ENCODE measurements around the gene DDX11. TPM values are rescaled to one million over a fixed set of nuclear protein-coding genes. Genes with fewer than 3 reads are reported as not detected.
"Not testable (repeated sequence)": the region's sequence is repeated elsewhere in the genome, so short reads cannot be mapped to it uniquely, and the experiment has no call there.

The DDX11 gene
- total RNA-seq, 1 experiment from 2014 or later, result 136 TPM

DNA sequence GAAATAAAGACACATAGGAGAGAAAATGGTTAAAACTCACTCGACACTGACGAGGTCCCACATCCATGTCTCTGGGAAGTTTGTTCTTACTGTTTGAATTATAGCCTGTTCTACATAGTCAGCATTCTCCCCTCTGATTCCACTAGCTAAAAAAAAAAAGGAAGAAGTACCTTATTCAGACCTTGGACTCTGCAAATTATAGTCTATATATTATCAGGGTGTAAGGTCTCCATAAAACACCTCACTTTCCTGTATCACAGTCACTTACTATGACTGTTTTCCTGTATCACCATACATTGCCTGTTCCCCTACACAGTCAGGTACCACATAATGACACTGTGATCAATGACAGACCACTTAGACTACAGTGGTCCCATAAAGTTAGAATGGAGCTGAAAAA is 62.9 kb downstream of the DDX11 start:
- POLR2A ChIA-PET, ATAC-seq: not testable (repeated sequence)

DNA sequence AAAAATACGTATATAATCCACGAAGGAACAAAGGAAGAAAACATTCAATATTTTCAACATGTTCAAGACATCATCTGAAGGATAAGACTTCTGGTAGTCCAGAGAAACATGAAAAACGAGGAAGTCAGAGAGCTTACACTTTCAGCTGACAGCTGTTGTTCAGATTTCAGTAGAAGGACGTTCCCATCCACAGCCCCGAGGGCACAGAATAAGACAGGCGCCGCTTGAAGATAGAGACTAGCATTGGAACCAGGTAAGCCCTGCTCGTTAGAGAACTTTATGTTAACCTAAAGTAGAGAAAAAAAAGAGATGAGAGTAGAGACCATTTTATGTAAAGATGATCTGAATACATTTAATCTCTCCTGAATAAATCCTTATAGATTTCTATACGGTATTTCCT is 71.1 kb downstream of the DDX11 start:
- H3K9me3 ChIP-seq (ENCODE audit: control insufficient read depth in 1 of 2, insufficient read depth in 1 of 2, low read depth in 1 of 2, low read length in 2 of 2); H3K4me1 ChIP-seq (ENCODE audit: control insufficient read depth in 1 of 2, insufficient read depth in 2 of 2, low read length in 2 of 2); intact Hi-C loops (cut with micrococcal nuclease); H3K4me2 ChIP-seq (ENCODE audit: low read length); H3K27ac ChIP-seq (ENCODE audit: low read depth, low read length); DNase-seq (ENCODE audit: low read depth, low spot score); H3K27me3 ChIP-seq (ENCODE audit: insufficient read depth, low read length); H3K9ac ChIP-seq (ENCODE audit: low read length); ATAC-seq; H3K4me3 ChIP-seq (replicated peaks in 1 of 2; ENCODE audit: low read depth in 1 of 2, low read length in 2 of 2); BruUV-seq (replicated peaks); H3K79me2 ChIP-seq (ENCODE audit: insufficient read depth, low read length); H4K20me1 ChIP-seq (ENCODE audit: insufficient read depth); H3K9me2 ChIP-seq (ENCODE audit: insufficient read depth); H2AFZ ChIP-seq (ENCODE audit: low read depth, low read length, poor library complexity, severe bottlenecking); RAD21 ChIA-PET (ENCODE audit: low non-redundant PET in 1 of 2, low total read pairs in 2 of 2, uncharacterized antibody in 2 of 2, unreplicated experiment in 2 of 2); CTCF ChIA-PET; POLR2A ChIA-PET; H3K36me3 ChIP-seq (ENCODE audit: control insufficient read depth in 1 of 2, insufficient read depth in 2 of 2, low read length in 2 of 2): not testable (repeated sequence)

More for the DNA sequence above, 62.9 kb downstream of the DDX11 start:
- BruUV-seq (replicated peaks); H3K4me3 ChIP-seq (replicated peaks in 1 of 2; ENCODE audit: low read depth in 1 of 2, low read length in 2 of 2); intact Hi-C loops (cut with micrococcal nuclease); DNase-seq (ENCODE audit: low read depth, low spot score); H3K9me3 ChIP-seq (ENCODE audit: control insufficient read depth in 1 of 2, insufficient read depth in 1 of 2, low read depth in 1 of 2, low read length in 2 of 2); H3K4me2 ChIP-seq (ENCODE audit: low read length); H3K79me2 ChIP-seq (ENCODE audit: insufficient read depth, low read length); H3K27me3 ChIP-seq (ENCODE audit: insufficient read depth, low read length); H3K9ac ChIP-seq (ENCODE audit: low read length); H3K9me2 ChIP-seq (ENCODE audit: insufficient read depth); H3K27ac ChIP-seq (ENCODE audit: low read depth, low read length); H2AFZ ChIP-seq (ENCODE audit: low read depth, low read length, poor library complexity, severe bottlenecking); CTCF ChIA-PET; H3K4me1 ChIP-seq (ENCODE audit: control insufficient read depth in 1 of 2, insufficient read depth in 2 of 2, low read length in 2 of 2); H4K20me1 ChIP-seq (ENCODE audit: insufficient read depth); RAD21 ChIA-PET (ENCODE audit: low non-redundant PET in 1 of 2, low total read pairs in 2 of 2, uncharacterized antibody in 2 of 2, unreplicated experiment in 2 of 2); H3K36me3 ChIP-seq (ENCODE audit: control insufficient read depth in 1 of 2, insufficient read depth in 2 of 2, low read length in 2 of 2): not testable (repeated sequence)

DNA sequence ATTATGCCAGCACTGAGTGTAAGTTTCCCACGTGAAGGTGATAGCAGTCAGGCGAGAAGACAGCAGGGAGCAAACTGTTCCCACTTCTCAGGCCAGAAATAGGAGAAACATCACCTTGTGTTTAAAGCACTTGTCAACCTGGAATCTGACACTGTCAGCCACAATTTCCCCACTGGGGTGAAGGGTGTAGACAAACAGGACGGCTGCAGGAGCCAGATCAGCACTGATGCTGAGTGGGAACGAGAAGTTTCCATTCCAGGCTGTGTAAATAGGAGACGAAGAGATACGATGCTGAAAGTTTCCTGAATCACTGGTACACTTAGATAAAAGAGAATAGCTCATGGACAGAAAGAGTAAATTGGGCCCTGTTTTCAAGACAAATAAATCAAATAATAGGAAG is 71.6 kb downstream of the DDX11 start:
- H3K4me3 ChIP-seq (replicated peaks in 1 of 2; ENCODE audit: low read depth in 1 of 2, low read length in 2 of 2); H3K9me3 ChIP-seq (ENCODE audit: control insufficient read depth in 1 of 2, insufficient read depth in 1 of 2, low read depth in 1 of 2, low read length in 2 of 2); H4K20me1 ChIP-seq (ENCODE audit: insufficient read depth); H3K27ac ChIP-seq (ENCODE audit: low read depth, low read length); H3K9me2 ChIP-seq (ENCODE audit: insufficient read depth); H3K4me2 ChIP-seq (ENCODE audit: low read length); CTCF ChIA-PET; ATAC-seq; H3K9ac ChIP-seq (ENCODE audit: low read length); POLR2A ChIA-PET; BruUV-seq (replicated peaks); DNase-seq (ENCODE audit: low read depth, low spot score); RAD21 ChIA-PET (ENCODE audit: low non-redundant PET in 1 of 2, low total read pairs in 2 of 2, uncharacterized antibody in 2 of 2, unreplicated experiment in 2 of 2); H3K4me1 ChIP-seq (ENCODE audit: control insufficient read depth in 1 of 2, insufficient read depth in 2 of 2, low read length in 2 of 2); H2AFZ ChIP-seq (ENCODE audit: low read depth, low read length, poor library complexity, severe bottlenecking); H3K36me3 ChIP-seq (ENCODE audit: control insufficient read depth in 1 of 2, insufficient read depth in 2 of 2, low read length in 2 of 2); intact Hi-C loops (cut with micrococcal nuclease); H3K79me2 ChIP-seq (ENCODE audit: insufficient read depth, low read length); H3K27me3 ChIP-seq (ENCODE audit: insufficient read depth, low read length): not testable (repeated sequence)

DNA sequence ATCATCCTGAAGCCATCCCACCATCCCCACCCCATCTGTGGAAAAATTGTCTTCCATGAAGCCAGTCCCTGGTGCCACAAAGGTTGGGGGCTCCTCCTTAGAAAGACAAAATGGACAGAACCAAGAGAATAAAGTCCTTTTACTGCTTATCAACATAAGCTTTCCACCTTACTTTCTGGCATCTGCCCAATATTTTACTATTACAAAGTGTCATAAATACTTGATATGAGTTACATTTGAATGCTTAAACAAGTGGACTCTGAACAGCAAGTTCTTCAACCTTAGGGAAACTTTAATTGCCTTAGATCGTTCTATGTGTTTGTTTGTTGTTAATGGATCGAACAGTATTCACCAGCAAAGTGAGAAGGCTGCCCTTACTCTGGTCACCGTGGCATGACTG is 73.8 kb downstream of the DDX11 start:
- intact Hi-C loops (cut with micrococcal nuclease); ATAC-seq: not testable (repeated sequence)

DNA sequence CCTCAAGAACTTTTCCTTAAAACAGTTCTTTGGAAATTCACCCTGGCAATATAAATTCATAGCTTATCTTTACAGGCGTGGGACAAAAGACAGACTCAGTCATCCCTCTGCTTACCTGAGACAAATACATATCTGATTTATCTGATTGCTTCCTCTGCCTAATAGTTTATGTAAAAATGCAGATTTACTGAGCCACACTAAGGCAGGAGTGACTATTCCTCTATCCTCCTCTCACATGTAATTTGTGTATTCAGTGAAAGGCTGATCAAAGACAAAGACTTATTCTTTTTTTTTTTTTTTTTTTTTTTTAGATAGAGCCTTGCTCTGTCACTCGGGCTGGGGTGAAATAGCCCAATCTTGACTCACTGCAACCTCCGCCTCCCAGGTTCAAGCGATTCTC is 77.1 kb downstream of the DDX11 start:
- H3K27ac ChIP-seq (ENCODE audit: low read depth, low read length); H3K9me3 ChIP-seq (ENCODE audit: control insufficient read depth in 1 of 2, insufficient read depth in 1 of 2, low read depth in 1 of 2, low read length in 2 of 2); intact Hi-C loops (cut with micrococcal nuclease); H4K20me1 ChIP-seq (ENCODE audit: insufficient read depth); H2AFZ ChIP-seq (ENCODE audit: low read depth, low read length, poor library complexity, severe bottlenecking); H3K79me2 ChIP-seq (ENCODE audit: insufficient read depth, low read length); ATAC-seq; H3K27me3 ChIP-seq (ENCODE audit: insufficient read depth, low read length); BruUV-seq (replicated peaks); H3K4me1 ChIP-seq (ENCODE audit: control insufficient read depth in 1 of 2, insufficient read depth in 2 of 2, low read length in 2 of 2); H3K36me3 ChIP-seq (ENCODE audit: control insufficient read depth in 1 of 2, insufficient read depth in 2 of 2, low read length in 2 of 2); H3K4me3 ChIP-seq (replicated peaks in 1 of 2; ENCODE audit: low read depth in 1 of 2, low read length in 2 of 2); H3K4me2 ChIP-seq (ENCODE audit: low read length); DNase-seq (ENCODE audit: low read depth, low spot score); RAD21 ChIA-PET (ENCODE audit: low non-redundant PET in 1 of 2, low total read pairs in 2 of 2, uncharacterized antibody in 2 of 2, unreplicated experiment in 2 of 2); POLR2A ChIA-PET; CTCF ChIA-PET; H3K9ac ChIP-seq (ENCODE audit: low read length); H3K9me2 ChIP-seq (ENCODE audit: insufficient read depth): not testable (repeated sequence)

More for the DNA sequence above, 73.8 kb downstream of the DDX11 start:
- POLR2A ChIA-PET; H4K20me1 ChIP-seq (ENCODE audit: insufficient read depth); CTCF ChIA-PET; DNase-seq (ENCODE audit: low read depth, low spot score); H3K36me3 ChIP-seq (ENCODE audit: control insufficient read depth in 1 of 2, insufficient read depth in 2 of 2, low read length in 2 of 2); H3K27me3 ChIP-seq (ENCODE audit: insufficient read depth, low read length); H3K27ac ChIP-seq (ENCODE audit: low read depth, low read length); H3K79me2 ChIP-seq (ENCODE audit: insufficient read depth, low read length); H3K4me3 ChIP-seq (replicated peaks in 1 of 2; ENCODE audit: low read depth in 1 of 2, low read length in 2 of 2); H3K9me2 ChIP-seq (ENCODE audit: insufficient read depth); H3K4me2 ChIP-seq (ENCODE audit: low read length); BruUV-seq (replicated peaks); RAD21 ChIA-PET (ENCODE audit: low non-redundant PET in 1 of 2, low total read pairs in 2 of 2, uncharacterized antibody in 2 of 2, unreplicated experiment in 2 of 2); H3K4me1 ChIP-seq (ENCODE audit: control insufficient read depth in 1 of 2, insufficient read depth in 2 of 2, low read length in 2 of 2); H2AFZ ChIP-seq (ENCODE audit: low read depth, low read length, poor library complexity, severe bottlenecking); H3K9me3 ChIP-seq (ENCODE audit: control insufficient read depth in 1 of 2, insufficient read depth in 1 of 2, low read depth in 1 of 2, low read length in 2 of 2); H3K9ac ChIP-seq (ENCODE audit: low read length): not testable (repeated sequence)
